Breast epithelium (tissue), 3 donors: ENCODE data around the gene ABLIM2.

ENCODE experiments used
- CTCF ChIP-seq, 3 donors: fragments of 450-650 bp; IDR thresholded peaks; one replicate each; pipeline ENCODE4 v1.5.1; 2016 to 2017; ENCODE audit warnings: antibody characterized with exemption in 3 of 3, mild to moderate bottlenecking in 3 of 3, moderate library complexity in 3 of 3
- POLR2A ChIP-seq: fragments of 450-650 bp; IDR thresholded peaks from one replicate; pipeline ENCODE4 v1.6.1; 2016; ENCODE audit warnings: antibody characterized with exemption, mild to moderate bottlenecking, moderate library complexity

GRCh38 chr4:8205241-8205707 lies 46.7 kb upstream of the ABLIM2 start:
- TF ChIP-seq CTCF (IDR thresholded peaks at IDR 0.05) (no peak), POLR2A (no peak)
